ENCODE results near the gene ZNF77. TPM values are rescaled to one million over a fixed set of nuclear protein-coding genes. Genes with fewer than 3 reads are reported as not detected.
A peak's percentile ranks its signal among the peaks of the same experiment; 100 is the strongest.

The ZNF77 gene
- total and polyA plus RNA-seq, 7 donors, result 0.84 to 2.4 (median 1.4) TPM

DNA sequence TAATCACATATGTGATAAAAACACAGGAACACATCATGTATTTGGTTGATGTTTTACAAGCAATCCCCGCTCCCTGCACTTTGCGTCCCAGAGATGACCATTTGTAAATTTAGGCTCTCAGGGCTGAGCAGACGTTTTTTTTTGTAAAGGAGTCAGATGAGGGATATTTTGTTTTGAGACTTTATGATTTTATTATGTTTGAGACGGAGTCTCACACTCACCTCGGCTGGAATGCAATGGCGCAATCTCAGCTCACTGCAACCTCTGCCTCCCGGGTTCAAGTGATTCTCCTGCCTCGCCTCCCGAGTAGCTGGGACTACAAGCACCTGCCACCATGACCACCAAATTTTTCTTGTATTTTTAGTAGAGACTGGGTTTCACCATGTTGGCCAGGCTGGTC lies 34.0 kb upstream of the ZNF77 start:
- DNase-seq (no peak), ATAC-seq (no peak)
- TF ChIP-seq, protein P1, sequence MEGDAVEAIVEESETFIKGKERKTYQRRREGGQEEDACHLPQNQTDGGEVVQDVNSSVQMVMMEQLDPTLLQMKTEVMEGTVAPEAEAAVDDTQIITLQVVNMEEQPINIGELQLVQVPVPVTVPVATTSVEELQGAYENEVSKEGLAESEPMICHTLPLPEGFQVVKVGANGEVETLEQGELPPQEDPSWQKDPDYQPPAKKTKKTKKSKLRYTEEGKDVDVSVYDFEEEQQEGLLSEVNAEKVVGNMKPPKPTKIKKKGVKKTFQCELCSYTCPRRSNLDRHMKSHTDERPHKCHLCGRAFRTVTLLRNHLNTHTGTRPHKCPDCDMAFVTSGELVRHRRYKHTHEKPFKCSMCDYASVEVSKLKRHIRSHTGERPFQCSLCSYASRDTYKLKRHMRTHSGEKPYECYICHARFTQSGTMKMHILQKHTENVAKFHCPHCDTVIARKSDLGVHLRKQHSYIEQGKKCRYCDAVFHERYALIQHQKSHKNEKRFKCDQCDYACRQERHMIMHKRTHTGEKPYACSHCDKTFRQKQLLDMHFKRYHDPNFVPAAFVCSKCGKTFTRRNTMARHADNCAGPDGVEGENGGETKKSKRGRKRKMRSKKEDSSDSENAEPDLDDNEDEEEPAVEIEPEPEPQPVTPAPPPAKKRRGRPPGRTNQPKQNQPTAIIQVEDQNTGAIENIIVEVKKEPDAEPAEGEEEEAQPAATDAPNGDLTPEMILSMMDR (IDR thresholded peaks at IDR 0.05), result no peak
- no peak overlapping the region for H3K4me3 ChIP-seq
- no peaks in the 10 kb centered on the region for H3K9me3 ChIP-seq
- no peaks in the 10 kb centered on the region for H3K27me3 ChIP-seq (ENCODE audit: insufficient read depth in 3 of 3, low read length in 2 of 3)
- 62 to 82% (median 66%) methylated on average over 9 of the region's 9 CpGs for WGBS, 3 donors
- H3K4me1 ChIP-seq, result peaks cover 25% of the 10 kb centered on the region
- H3K27ac ChIP-seq, result no peak overlapping the region
- no peaks in the 10 kb centered on the region for H3K36me3 ChIP-seq (ENCODE audit: insufficient read depth in 1 of 2, low read depth in 1 of 2)
- intact Hi-C loops (cut with DNase I), result loop anchor here in 1 of 2 donors (5.0 kb wide), 1 partner anchor 54 kb away; no protein-coding TSS in a partner anchor

DNA sequence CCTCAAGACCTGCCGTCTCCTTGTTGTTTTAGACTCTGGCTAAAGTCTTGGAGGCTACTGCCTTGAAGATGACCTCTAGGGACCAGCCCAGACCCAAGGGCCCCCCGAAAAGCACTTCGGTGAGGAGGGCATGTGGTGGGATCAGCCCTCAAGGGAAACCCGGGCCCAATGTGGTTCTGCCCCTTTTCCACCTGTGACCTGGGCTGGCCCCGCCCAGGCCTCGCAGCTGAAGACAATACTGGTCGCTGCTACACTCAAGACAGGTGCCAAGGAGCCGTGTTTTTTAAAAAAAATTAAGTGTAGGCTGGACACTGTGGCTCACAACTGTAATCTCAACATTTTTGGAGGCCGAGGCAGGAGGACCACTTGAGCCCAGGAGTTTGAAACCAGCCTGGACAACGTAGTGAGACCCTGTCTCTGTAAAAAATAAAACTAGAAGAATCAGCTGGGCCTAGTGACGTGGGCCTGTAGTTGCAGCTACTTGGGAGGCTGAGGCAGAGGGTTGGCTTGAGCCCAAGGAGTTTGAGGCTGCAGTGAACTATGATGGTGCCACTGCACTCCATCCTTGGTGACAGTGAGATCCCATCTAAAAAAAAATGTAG lies 33.5 kb upstream of the ZNF77 start:
- Histone ChIP-seq H3K36me3 (ENCODE audit: insufficient read depth in 1 of 2, low read depth in 1 of 2) (no peaks in the 10 kb centered on the region), H3K27me3 (ENCODE audit: insufficient read depth in 3 of 3, low read length in 2 of 3) (no peaks in the 10 kb centered on the region), H3K4me1 (peaks cover 21% of the 10 kb centered on the region), H3K9me3 (no peaks in the 10 kb centered on the region), H3K27ac (no peak overlapping the region), H3K4me3 (no peak overlapping the region)
- 71 to 78% (median 76%) methylated on average over 11 of the region's 11 CpGs for WGBS, 3 donors
- intact Hi-C loops (cut with DNase I), result loop anchor here in 1 of 2 donors (5.0 kb wide), 1 partner anchor 54 kb away; no protein-coding TSS in a partner anchor
- TF ChIP-seq, protein P1 (IDR thresholded peaks at IDR 0.05), result no peak
- DNase-seq (no peak), ATAC-seq (no peak)

DNA sequence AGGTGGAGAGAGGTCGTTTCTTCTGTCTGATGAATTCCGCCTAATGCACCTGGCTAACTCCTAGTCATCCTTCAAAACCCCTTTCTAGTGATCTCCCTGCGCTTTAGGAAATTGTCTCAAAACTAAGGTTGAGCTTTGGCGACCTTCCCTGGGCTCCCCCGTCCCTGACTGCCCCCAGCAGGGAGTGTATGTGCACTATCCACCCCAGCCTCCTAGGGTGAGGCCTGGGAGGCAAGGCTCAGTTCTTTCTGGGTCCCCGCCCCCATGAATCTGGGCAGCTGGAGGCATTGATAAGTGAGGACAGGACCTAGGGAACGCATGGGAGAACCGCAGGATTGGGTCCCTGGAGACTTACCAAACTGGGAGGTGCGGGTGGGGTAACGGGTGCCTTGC lies 33.0 kb upstream of the ZNF77 start:
- no peaks in the 10 kb centered on the region for H3K27me3 ChIP-seq (ENCODE audit: insufficient read depth in 3 of 3, low read length in 2 of 3)
- DNase-seq, result no peak
- TF ChIP-seq, protein P1 (IDR thresholded peaks at IDR 0.05), result no peak
- intact Hi-C loops (cut with DNase I), result loop anchor here (2.0 to 5.0 kb wide), 2 partner anchors 55 to 57 kb away; no protein-coding TSS in a partner anchor
- no peak for ATAC-seq
- H3K4me3 ChIP-seq, result peak overlapping the region; percentile 76
- WGBS, 3 donors, result 57 to 66% (median 64%) methylated on average over 9 to 10 of the region's 10 CpGs
- peak overlapping the region; percentile 44 for H3K27ac ChIP-seq
- H3K4me1 ChIP-seq, result peaks cover 19% of the 10 kb centered on the region
- no peaks in the 10 kb centered on the region for H3K9me3 ChIP-seq
- no peaks in the 10 kb centered on the region for H3K36me3 ChIP-seq (ENCODE audit: insufficient read depth in 1 of 2, low read depth in 1 of 2)

DNA sequence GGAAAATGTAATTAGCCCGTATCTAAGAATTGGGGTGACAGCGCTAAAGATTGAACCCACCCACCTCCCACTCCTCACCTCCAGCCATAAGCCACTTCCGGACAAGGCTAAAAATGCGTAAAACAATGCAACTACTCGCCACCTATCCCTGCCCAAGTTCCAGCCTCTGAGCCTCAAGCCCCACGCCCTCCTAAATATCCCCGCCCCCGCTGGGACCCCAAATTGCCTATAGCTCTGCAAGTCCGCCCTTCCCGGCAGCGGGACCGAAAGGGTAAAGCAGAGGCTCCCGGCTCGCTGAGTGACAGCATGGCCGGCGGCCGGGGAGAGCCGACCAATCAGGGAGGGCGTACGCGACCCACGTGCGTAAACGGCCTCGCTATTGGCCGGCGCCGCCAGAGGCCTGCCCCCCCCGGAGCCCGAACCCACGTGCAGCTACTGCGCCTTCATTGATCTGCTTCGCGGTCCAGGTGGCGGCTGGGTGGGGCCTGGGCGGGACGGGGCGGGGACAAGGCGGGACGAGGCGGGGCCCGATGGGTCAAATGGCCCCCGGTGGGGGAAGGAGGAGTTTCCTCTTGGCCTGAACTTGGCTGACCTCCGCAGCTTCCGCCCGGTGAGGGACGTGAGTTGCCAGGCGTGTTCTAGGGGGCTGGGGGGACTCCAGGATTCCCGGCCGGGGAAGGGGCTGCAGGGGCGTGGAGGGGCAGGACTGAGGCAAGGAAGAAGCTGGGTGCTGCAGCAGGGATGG lies 32.4 kb upstream of the ZNF77 start, which contains the start of gene TLE6:
TLE6 (plus strand) TSS at position 564 of the 745 bp plus-strand sequence. CDS start 670 bp downstream, outside the sequence.
- TF ChIP-seq, protein P1 (IDR thresholded peaks at IDR 0.05), result no peak
- ATAC-seq, result peak; percentile 97 to 99 (median 98)
- Histone ChIP-seq H3K4me1 (peaks cover 17% of the 10 kb centered on the region), H3K9me3 (no peaks in the 10 kb centered on the region), H3K4me3 (peak within 1 kb of the TSS; percentile 76), H3K27me3 (ENCODE audit: insufficient read depth in 3 of 3, low read length in 2 of 3) (no peaks in the 10 kb centered on the region), H3K27ac (peak within 1 kb of the TSS; percentile 44), H3K36me3 (ENCODE audit: insufficient read depth in 1 of 2, low read depth in 1 of 2) (no peaks in the 10 kb centered on the region)
- peak; percentile 96 to 99 for DNase-seq
- 0 to 1% (median 0%) methylated on average over 48 to 51 of the region's 51 CpGs for WGBS, 3 donors
- intact Hi-C loops (cut with DNase I), result loop anchor here (2.0 to 5.0 kb wide), 2 partner anchors 55 to 58 kb away; no protein-coding TSS in a partner anchor
